A204.1 (cell line): ENCODE data around the gene RNPEPL1.

Experiments used
- FAIRE-seq: peaks from 2 replicates; lab custom pipeline; 2012; peaks lifted over from hg19 to GRCh38; lab: Jason Lieb, UNC

RNPEPL1 gene

GRCh38 chr2:240591784-240592183, 23.5 kb downstream of the RNPEPL1 start:
- FAIRE-seq, result no peak

- FAIRE-seq, result no peak
Observed at GRCh38 chr2:240593026-240593702, 24.9 kb downstream of the RNPEPL1 start.

GRCh38 chr2:240593703-240594451, 25.6 kb downstream of the RNPEPL1 start:
- no peak for FAIRE-seq

GRCh38 chr2:240594511-240595380, 26.5 kb downstream of the RNPEPL1 start:
- no peak for FAIRE-seq

GRCh38 chr2:240595381-240596079, 27.2 kb downstream of the RNPEPL1 start:
- FAIRE-seq, result no peak

- FAIRE-seq, result no peak
Observed at GRCh38 chr2:240596080-240596460, 27.8 kb downstream of the RNPEPL1 start.

GRCh38 chr2:240596491-240596931, 28.2 kb downstream of the RNPEPL1 start:
- FAIRE-seq, result no peak

GRCh38 chr2:240597054-240597418, 28.8 kb downstream of the RNPEPL1 start:
- no peak for FAIRE-seq

- FAIRE-seq, result no peak
Observed at GRCh38 chr2:240597419-240598181, 29.3 kb downstream of the RNPEPL1 start.

- no peak for FAIRE-seq
Observed at GRCh38 chr2:240598311-240598911, 30.1 kb downstream of the RNPEPL1 start.

GRCh38 chr2:240599141-240599583, 30.9 kb downstream of the RNPEPL1 start:
- no peak for FAIRE-seq

- no peak for FAIRE-seq
Observed at GRCh38 chr2:240600451-240600961, 32.2 kb downstream of the RNPEPL1 start.

- FAIRE-seq, result no peak
Observed at GRCh38 chr2:240601061-240601830, 33.0 kb downstream of the RNPEPL1 start.

- no peak for FAIRE-seq
Observed at GRCh38 chr2:240601831-240602160, 33.5 kb downstream of the RNPEPL1 start.

- no peak for FAIRE-seq
Observed at GRCh38 chr2:240602266-240603050, 34.2 kb downstream of the RNPEPL1 start.

- FAIRE-seq, result no peak
Observed at GRCh38 chr2:240603081-240603835, 35.0 kb downstream of the RNPEPL1 start.

GRCh38 chr2:240603846-240604245, 35.6 kb downstream of the RNPEPL1 start:
- no peak for FAIRE-seq

- no peak for FAIRE-seq
Observed at GRCh38 chr2:240604291-240604938, 36.1 kb downstream of the RNPEPL1 start.
